ENCODE data around the gene YIPF1. TPM values are rescaled to one million over a fixed set of nuclear protein-coding genes. Genes with fewer than 3 reads are reported as not detected.

The YIPF1 gene
- 10 to 100 TPM; 12.5 to 15.4 (median 14.7) TPM for total RNA-seq

DNA sequence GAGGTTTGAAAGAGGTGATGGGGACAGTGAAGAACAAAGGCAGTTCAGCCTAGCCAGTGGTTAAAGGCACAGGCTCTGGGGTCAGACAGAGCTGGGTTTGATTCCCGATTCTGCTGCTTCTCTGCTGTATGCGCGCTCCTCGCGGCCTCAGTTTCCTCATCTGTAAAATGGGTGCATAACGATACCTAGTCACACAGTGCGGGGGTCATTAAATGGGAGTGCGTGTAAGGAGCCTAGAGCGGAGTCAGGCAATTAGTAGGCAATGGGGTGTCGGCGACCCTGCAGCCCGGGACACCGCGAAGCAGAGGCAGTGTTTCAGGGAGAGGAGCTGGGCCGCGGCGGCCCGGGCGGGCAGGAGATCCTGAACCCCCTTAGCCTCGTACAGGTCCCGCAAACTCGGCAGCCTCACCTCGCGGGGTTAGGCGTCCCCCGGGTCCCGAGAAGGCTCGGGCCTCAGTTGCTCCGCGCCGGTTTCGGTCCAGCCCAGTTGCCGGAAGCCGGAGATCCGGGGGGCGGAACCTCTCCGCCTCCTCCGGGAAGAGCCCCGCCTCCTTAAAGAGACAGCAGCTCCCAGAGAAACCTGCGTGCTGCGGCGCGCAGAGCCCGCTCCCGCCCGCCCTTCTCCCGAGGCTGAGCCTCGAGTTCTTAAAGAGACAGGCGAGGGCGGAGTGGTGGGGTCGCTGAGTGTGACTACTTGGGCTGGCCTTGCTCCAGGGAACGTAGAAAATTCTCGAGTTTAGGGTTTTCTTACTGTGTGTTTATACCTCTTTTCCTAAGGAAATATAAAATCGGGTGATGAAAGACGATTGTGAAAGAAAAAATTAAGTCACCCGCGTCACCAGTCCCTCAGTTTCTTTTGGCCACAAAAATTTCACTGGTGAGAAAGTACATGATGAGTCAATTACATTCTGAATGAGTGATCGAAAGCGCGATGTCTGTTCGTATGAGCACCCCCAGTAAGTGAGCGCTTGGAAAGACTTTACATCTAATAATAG lies at the start of gene YIPF1:
TSS of gene YIPF1 (minus strand) at position 494 of the 995 bp plus-strand sequence. CDS start 860 bp downstream, outside the sequence.
- peaks cover 41% of the 10 kb centered on the region for H3K4me1 Mint-ChIP-seq (ENCODE audit: low read depth)
- H3K9me3 Mint-ChIP-seq = no peaks in the 10 kb centered on the region
- peak; percentile 91 to 96 for ATAC-seq
- peak within 1 kb of the TSS; percentile 98 for H3K4me3 Mint-ChIP-seq
- H3K36me3 Mint-ChIP-seq (ENCODE audit: insufficient read depth) = peaks cover 15% of the 10 kb centered on the region
- peak; percentile 80 for DNase-seq
- no peaks in the 10 kb centered on the region for H3K27me3 Mint-ChIP-seq (ENCODE audit: low read depth)

DNA sequence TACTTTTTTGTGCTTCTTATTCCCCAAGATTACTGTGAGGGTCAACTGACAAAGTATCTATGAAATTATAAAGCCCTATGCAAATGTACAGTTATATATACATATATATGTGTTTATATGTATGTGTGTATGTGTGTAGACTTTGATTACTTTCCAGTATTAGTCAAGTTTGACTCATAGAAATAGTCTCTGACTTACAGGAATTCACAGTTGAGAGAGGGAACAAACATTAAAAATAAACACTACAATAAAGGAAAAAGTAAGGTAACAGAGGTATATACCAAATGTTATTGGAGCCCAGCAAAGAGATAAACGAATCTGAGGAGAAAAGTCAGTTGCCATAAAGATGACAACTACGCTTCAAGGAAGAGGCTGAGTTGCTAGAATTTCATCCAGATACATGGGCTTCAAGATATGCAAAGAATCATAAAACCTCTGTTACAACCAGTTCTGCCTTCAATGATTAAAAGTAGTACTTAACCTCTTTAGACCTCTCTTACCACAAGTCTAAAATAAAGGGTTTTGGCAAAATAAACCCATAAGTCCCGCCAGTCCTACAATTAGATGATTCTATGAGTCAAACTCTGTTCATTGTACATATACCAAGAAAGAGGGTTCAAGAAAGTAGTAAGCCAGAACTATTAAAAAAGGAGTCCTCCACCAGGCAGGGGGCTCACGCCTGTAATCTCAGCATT lies 48.7 kb upstream of the YIPF1 start:
- no peaks in the 10 kb centered on the region for H3K27me3 Mint-ChIP-seq (ENCODE audit: low read depth)
- H3K36me3 Mint-ChIP-seq (ENCODE audit: insufficient read depth) = peaks cover 20% of the 10 kb centered on the region
- no peak overlapping the region for H3K4me3 Mint-ChIP-seq
- peaks cover 19% of the 10 kb centered on the region for H3K4me1 Mint-ChIP-seq (ENCODE audit: low read depth)
- no peak for ATAC-seq
- no peaks in the 10 kb centered on the region for H3K9me3 Mint-ChIP-seq
- no peak for DNase-seq

DNA sequence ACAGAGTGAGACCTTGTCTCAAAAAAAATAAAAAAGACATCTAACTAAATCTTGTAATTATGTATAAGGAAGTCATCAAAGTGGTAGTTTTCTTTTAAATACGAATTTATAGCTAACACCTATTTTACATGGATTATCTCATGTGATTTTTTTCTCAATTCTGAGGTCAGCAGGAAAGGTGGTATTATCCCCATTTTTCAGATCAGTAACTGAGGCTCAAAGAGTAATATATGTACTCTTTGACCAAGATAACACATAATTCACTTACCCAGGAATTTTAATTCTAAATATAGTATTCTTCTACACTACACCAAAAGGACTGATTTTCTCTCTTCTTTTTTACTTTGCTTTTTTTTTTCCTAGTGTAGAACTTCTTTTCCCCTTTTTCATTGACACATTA lies 46.8 kb upstream of the YIPF1 start:
- DNase-seq (no peak), ATAC-seq (no peak)
- H3K9me3 Mint-ChIP-seq = no peaks in the 10 kb centered on the region
- peaks cover 22% of the 10 kb centered on the region for H3K36me3 Mint-ChIP-seq (ENCODE audit: insufficient read depth)
- H3K27me3 Mint-ChIP-seq (ENCODE audit: low read depth) = no peaks in the 10 kb centered on the region
- peaks cover 9% of the 10 kb centered on the region for H3K4me1 Mint-ChIP-seq (ENCODE audit: low read depth)
- H3K4me3 Mint-ChIP-seq = no peak overlapping the region

GRCh38 chr1:53934170-53934765 lies 44.7 kb upstream of the YIPF1 start:
- Mint-ChIP-seq H3K9me3 (no peaks in the 10 kb centered on the region), H3K4me3 (no peak overlapping the region), H3K4me1 (ENCODE audit: low read depth) (peaks cover 4% of the 10 kb centered on the region), H3K36me3 (ENCODE audit: insufficient read depth) (peaks cover 28% of the 10 kb centered on the region), H3K27me3 (ENCODE audit: low read depth) (no peaks in the 10 kb centered on the region)
- ATAC-seq = no peak
- no peak for DNase-seq

DNA sequence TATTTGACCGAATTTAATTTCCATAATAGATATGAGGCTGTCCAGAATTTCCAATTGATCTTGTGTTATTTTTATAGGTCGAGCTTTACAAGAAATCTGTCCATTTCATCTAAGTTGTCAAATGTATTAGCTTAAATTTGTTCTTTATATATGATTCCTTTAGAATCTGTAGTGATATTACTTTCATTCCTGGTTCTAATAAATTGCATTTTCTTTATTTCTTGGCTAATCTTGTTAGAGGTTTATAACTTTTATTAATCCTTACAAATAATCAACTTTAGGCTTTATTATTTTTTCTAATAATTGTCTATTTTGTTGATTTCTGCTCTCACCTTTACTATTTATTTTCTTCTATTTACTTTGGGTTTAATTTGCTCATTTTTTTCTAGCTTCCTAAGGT lies 41.9 kb upstream of the YIPF1 start:
- no peak overlapping the region for H3K4me3 Mint-ChIP-seq
- H3K9me3 Mint-ChIP-seq = no peaks in the 10 kb centered on the region
- no peaks in the 10 kb centered on the region for H3K27me3 Mint-ChIP-seq (ENCODE audit: low read depth)
- no peak for ATAC-seq
- no peaks in the 10 kb centered on the region for H3K4me1 Mint-ChIP-seq (ENCODE audit: low read depth)
- no peak for DNase-seq
- peaks cover 33% of the 10 kb centered on the region for H3K36me3 Mint-ChIP-seq (ENCODE audit: insufficient read depth)

- Mint-ChIP-seq H3K27me3 (ENCODE audit: low read depth) (no peaks in the 10 kb centered on the region), H3K4me1 (ENCODE audit: low read depth) (no peaks in the 10 kb centered on the region), H3K4me3 (no peak overlapping the region), H3K9me3 (no peaks in the 10 kb centered on the region), H3K36me3 (ENCODE audit: insufficient read depth) (peaks cover 31% of the 10 kb centered on the region)
- DNase-seq = no peak
- no peak for ATAC-seq
Measured at GRCh38 chr1:53930932-53931331, 41.3 kb upstream of the YIPF1 start.

DNA sequence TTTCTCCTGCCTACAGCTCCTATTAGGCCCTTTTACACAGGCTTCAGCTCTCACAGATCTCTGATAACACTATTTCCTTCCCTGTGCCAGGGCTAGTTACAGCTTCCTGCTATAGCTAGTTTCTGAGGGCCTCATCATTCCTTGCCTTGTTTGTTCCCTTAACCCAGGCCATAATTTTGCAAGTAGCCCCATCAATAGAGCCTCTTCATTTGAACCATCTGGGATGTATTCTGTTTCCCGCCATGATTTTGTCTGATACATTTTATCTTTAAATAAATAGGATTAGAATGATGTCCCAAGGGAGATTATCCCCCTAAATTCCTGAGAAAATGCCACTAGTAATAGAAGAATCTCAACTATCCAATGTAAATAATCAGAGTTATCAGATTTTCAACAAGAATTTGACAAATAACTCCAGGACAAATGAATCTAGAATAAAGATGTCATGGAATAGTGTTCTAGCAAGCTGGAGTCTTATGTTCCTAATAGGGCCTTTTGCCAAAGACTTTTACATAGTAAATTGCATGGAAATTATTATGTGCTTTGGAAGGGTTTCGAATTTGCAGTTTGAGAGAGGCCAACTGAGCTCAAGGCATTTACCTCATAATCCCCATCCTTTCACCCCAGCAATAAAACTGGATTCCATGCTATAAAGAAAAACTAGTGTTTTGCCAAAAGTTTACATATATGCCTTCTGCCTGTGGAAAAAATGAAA lies 39.8 kb upstream of the YIPF1 start:
- Mint-ChIP-seq H3K36me3 (ENCODE audit: insufficient read depth) (peaks cover 29% of the 10 kb centered on the region), H3K4me1 (ENCODE audit: low read depth) (no peaks in the 10 kb centered on the region), H3K4me3 (no peak overlapping the region), H3K27me3 (ENCODE audit: low read depth) (no peaks in the 10 kb centered on the region), H3K9me3 (no peaks in the 10 kb centered on the region)
- DNase-seq (no peak), ATAC-seq (no peak)

GRCh38 chr1:53927376-53927881 lies 37.8 kb upstream of the YIPF1 start:
- DNase-seq = no peak
- Mint-ChIP-seq H3K36me3 (ENCODE audit: insufficient read depth) (peaks cover 36% of the 10 kb centered on the region), H3K4me1 (ENCODE audit: low read depth) (no peaks in the 10 kb centered on the region), H3K4me3 (no peak overlapping the region), H3K27me3 (ENCODE audit: low read depth) (no peaks in the 10 kb centered on the region), H3K9me3 (no peaks in the 10 kb centered on the region)
- ATAC-seq = no peak

GRCh38 chr1:53919675-53920066 lies 30.1 kb upstream of the YIPF1 start:
- peaks cover 11% of the 10 kb centered on the region for H3K36me3 Mint-ChIP-seq (ENCODE audit: insufficient read depth)
- no peak overlapping the region for H3K4me3 Mint-ChIP-seq
- H3K9me3 Mint-ChIP-seq = no peaks in the 10 kb centered on the region
- ATAC-seq (peak; percentile 58 to 72), DNase-seq (no peak)
- peaks cover 33% of the 10 kb centered on the region for H3K4me1 Mint-ChIP-seq (ENCODE audit: low read depth)
- no peaks in the 10 kb centered on the region for H3K27me3 Mint-ChIP-seq (ENCODE audit: low read depth)

DNA sequence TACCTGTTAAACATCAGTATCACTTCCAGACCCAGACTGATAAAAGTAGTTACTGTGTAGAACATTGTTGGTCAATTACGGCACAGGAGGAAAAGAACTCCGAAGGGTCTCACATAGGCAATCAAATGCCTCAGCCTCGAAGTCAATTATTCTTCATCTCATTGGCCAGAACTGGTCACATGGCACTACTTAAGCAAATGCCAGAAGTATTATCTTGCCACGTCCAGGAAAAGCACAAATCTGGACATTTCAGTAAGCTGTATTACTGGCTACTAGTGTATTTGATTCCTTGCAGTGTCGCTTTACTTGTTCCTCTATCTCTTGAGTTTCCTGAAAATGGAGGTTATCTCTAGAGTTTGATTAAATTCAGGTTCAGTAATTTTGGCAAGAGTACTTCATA lies 28.7 kb upstream of the YIPF1 start:
- H3K4me1 Mint-ChIP-seq (ENCODE audit: low read depth) = peaks cover 33% of the 10 kb centered on the region
- H3K9me3 Mint-ChIP-seq = no peaks in the 10 kb centered on the region
- H3K27me3 Mint-ChIP-seq (ENCODE audit: low read depth) = no peaks in the 10 kb centered on the region
- ATAC-seq (no peak), DNase-seq (no peak)
- H3K36me3 Mint-ChIP-seq (ENCODE audit: insufficient read depth) = peaks cover 6% of the 10 kb centered on the region
- no peak overlapping the region for H3K4me3 Mint-ChIP-seq

DNA sequence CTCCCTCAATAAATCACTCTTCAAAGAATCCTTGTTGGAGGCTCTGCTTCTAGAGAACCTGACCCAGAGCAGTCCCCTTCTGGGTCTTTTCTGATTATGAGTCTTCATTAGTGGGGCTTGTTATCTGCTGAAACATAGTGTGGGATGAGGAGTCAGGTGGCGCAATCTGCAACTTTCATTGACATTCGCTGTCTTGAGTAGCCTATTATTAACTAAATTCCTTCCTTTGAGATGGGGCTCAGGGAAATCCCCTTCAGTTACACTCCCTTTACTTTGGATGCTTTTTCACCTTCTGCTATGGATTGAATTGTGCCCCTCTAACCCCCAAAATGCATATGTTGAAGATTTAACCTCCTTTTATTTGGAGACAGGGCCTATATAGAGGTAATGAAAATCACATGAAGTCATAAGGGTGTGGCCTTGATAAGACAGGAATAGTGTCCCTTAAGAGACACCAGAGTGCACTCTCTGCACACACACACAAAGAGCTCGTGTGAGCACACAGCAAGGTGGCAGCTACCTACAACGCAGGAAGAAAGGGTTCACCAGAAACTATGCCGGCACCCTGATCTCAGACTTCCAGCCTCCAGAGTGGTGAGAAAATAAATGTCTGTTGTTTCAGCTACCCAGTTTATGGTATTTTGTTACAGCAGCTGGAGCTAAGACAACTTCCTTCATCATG lies 23.9 kb upstream of the YIPF1 start:
- H3K27me3 Mint-ChIP-seq (ENCODE audit: low read depth) = no peaks in the 10 kb centered on the region
- no peaks in the 10 kb centered on the region for H3K9me3 Mint-ChIP-seq
- ATAC-seq = no peak
- no peak for DNase-seq
- H3K4me1 Mint-ChIP-seq (ENCODE audit: low read depth) = peaks cover 17% of the 10 kb centered on the region
- H3K36me3 Mint-ChIP-seq (ENCODE audit: insufficient read depth) = peaks cover 7% of the 10 kb centered on the region
- H3K4me3 Mint-ChIP-seq = no peak overlapping the region

DNA sequence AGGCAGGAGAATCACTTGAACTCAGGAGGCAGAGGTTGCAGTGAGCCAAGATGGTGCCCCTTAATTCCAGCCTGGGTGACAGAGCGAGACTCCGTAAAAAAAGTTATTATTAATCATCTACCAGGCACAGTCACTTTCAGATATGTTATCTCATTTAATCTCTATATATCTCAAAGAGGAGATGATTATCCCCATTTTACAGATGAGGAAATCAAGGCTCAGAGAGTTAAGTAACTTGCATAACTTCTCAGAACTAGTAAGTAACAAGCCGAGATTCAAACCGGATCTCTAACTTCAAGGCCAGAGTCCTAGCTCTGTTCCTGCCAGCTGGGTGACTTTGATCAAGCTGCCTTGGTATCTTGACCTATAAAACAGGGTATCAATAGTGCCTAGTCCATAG lies 21.8 kb upstream of the YIPF1 start:
- no peaks in the 10 kb centered on the region for H3K27me3 Mint-ChIP-seq (ENCODE audit: low read depth)
- peaks cover 7% of the 10 kb centered on the region for H3K36me3 Mint-ChIP-seq (ENCODE audit: insufficient read depth)
- peaks cover 11% of the 10 kb centered on the region for H3K4me1 Mint-ChIP-seq (ENCODE audit: low read depth)
- ATAC-seq (no peak), DNase-seq (no peak)
- no peak overlapping the region for H3K4me3 Mint-ChIP-seq
- H3K9me3 Mint-ChIP-seq = no peaks in the 10 kb centered on the region

DNA sequence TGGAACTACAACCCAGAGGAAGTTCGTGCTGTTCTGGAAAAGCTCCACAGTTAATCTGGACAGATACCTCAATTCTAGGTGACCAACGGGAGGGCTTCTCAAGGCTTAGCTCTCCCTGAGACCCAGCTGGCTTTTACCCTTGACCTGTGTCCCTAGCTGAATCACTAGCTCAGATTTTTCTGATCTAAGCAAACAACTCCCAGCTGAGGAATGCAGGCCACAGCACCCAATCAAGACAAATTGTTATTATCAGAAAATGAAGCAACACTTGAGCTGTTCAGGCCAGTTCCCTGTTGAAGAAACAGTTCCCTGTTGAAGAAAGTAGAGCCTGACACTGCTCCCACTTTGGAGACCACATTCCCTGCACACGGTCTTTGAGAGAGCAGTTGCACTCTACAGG lies 20.3 kb upstream of the YIPF1 start:
- Mint-ChIP-seq H3K27me3 (ENCODE audit: low read depth) (no peaks in the 10 kb centered on the region), H3K4me1 (ENCODE audit: low read depth) (no peaks in the 10 kb centered on the region), H3K9me3 (no peaks in the 10 kb centered on the region), H3K36me3 (ENCODE audit: insufficient read depth) (peaks cover 4% of the 10 kb centered on the region), H3K4me3 (no peak overlapping the region)
- DNase-seq (no peak), ATAC-seq (no peak)
